ENCODE data around the gene KCTD3. TPM values are rescaled to one million over a fixed set of nuclear protein-coding genes. Genes with fewer than 3 reads are reported as not detected.

The KCTD3 gene
- total RNA-seq, 1 donor from 2014 or later = 55.8 TPM

DNA sequence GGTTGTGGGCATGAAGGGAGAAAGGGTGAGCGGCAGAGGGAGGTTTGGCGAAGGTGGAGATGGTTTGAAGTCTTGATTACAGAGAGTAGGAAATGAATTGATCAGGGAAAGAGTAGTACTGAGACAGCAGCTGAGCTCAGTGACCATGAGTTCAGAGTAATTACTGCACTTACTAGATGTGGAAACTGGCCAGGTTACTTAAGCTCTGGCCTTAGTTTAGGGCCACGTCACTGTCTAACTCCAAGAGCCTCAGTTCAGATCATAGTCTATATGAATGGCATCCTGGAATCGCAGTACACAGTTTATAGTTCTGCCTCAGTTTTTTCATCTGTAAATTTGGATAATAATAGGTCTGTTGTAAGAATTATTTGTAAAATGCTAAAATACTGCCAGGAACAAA, 78.1 kb downstream of the KCTD3 start:
- no peaks in the 10 kb centered on the region for H3K36me3 ChIP-seq
- H3K27me3 ChIP-seq = no peaks in the 10 kb centered on the region
- TF ChIP-seq, protein P1, sequence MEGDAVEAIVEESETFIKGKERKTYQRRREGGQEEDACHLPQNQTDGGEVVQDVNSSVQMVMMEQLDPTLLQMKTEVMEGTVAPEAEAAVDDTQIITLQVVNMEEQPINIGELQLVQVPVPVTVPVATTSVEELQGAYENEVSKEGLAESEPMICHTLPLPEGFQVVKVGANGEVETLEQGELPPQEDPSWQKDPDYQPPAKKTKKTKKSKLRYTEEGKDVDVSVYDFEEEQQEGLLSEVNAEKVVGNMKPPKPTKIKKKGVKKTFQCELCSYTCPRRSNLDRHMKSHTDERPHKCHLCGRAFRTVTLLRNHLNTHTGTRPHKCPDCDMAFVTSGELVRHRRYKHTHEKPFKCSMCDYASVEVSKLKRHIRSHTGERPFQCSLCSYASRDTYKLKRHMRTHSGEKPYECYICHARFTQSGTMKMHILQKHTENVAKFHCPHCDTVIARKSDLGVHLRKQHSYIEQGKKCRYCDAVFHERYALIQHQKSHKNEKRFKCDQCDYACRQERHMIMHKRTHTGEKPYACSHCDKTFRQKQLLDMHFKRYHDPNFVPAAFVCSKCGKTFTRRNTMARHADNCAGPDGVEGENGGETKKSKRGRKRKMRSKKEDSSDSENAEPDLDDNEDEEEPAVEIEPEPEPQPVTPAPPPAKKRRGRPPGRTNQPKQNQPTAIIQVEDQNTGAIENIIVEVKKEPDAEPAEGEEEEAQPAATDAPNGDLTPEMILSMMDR (IDR thresholded peaks at IDR 0.05) = no peak
- no peak overlapping the region for H3K27ac ChIP-seq
- H3K4me1 ChIP-seq = no peaks in the 10 kb centered on the region
- no peaks in the 10 kb centered on the region for H3K9me3 ChIP-seq
- no peak overlapping the region for H3K4me3 ChIP-seq
- no peak for DNase-seq (ENCODE audit: low spot score in 2 of 2)
- intact Hi-C loops (cut with DNase I) = no loop called here

DNA sequence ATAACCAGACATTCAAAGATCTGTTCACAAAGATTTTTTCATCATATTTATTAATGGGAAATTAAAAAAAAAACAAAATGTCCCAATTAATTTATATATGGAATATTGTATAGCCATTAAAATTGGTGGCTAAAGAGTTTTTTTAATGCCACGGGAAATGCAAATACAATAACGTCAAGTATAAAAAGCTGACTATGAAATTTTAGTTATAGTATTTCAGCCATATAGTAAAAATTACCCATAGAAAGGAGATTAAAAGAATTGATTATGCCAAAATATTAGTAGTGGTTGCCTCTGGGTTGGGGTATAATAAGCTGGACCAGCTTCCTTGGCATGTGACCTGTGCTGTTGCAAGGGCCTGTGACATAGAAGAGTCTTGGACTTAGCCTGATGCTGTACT, 78.8 kb downstream of the KCTD3 start:
- Histone ChIP-seq H3K27ac (no peak overlapping the region), H3K4me3 (no peak overlapping the region), H3K36me3 (no peaks in the 10 kb centered on the region), H3K4me1 (no peaks in the 10 kb centered on the region), H3K27me3 (no peaks in the 10 kb centered on the region), H3K9me3 (no peaks in the 10 kb centered on the region)
- no peak for DNase-seq (ENCODE audit: low spot score in 2 of 2)
- TF ChIP-seq, protein P1 (IDR thresholded peaks at IDR 0.05) = no peak
- intact Hi-C loops (cut with DNase I) = no loop called here

DNA sequence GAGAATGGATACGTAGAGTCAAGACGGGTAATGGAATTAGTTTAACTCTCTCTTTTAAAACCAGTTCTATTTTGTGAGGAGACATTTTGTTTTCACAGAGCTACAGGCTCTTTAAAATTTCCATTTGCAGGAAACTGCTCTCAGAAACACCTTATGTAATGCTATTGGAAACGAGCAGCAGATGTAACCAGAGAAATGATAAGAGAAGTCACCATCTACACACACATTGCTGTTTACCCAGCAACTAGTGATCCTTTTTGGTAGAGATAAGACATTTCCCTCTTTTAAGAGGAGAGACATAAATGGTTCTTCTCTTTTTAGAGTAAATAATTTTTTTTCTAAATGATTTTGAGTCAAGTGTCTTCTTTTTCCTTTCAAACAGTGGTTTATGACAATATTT, 80.6 kb downstream of the KCTD3 start:
- Histone ChIP-seq H3K9me3 (no peaks in the 10 kb centered on the region), H3K36me3 (no peaks in the 10 kb centered on the region), H3K4me3 (no peak overlapping the region), H3K27ac (no peak overlapping the region), H3K27me3 (no peaks in the 10 kb centered on the region), H3K4me1 (no peaks in the 10 kb centered on the region)
- DNase-seq (ENCODE audit: low spot score in 2 of 2) = no peak
- TF ChIP-seq, protein P1 (IDR thresholded peaks at IDR 0.05) = no peak
- intact Hi-C loops (cut with DNase I) = no loop called here

DNA sequence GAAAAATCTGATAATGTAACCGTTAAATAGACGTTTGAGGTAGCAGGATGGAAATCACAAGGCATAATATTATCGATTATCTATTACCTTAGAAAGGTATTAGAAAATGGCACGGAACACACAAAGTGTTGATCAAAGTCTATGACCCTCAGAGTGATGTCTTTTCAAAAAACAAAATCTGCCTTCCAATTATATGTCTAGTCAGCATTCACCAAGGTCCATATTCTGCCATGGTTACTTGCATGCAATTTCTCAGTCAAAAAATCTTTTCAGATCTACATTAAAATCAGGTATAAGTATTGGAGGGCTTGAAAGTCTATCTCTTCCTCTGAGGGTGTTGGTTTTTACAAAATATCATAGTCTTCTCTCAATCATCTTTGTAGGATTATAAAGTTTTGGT, 81.9 kb downstream of the KCTD3 start:
- Histone ChIP-seq H3K4me1 (no peaks in the 10 kb centered on the region), H3K9me3 (no peaks in the 10 kb centered on the region), H3K27me3 (no peaks in the 10 kb centered on the region), H3K27ac (no peak overlapping the region), H3K36me3 (no peaks in the 10 kb centered on the region), H3K4me3 (no peak overlapping the region)
- TF ChIP-seq, protein P1 (IDR thresholded peaks at IDR 0.05) = no peak
- no peak for DNase-seq (ENCODE audit: low spot score in 2 of 2)
- intact Hi-C loops (cut with DNase I) = no loop called here

DNA sequence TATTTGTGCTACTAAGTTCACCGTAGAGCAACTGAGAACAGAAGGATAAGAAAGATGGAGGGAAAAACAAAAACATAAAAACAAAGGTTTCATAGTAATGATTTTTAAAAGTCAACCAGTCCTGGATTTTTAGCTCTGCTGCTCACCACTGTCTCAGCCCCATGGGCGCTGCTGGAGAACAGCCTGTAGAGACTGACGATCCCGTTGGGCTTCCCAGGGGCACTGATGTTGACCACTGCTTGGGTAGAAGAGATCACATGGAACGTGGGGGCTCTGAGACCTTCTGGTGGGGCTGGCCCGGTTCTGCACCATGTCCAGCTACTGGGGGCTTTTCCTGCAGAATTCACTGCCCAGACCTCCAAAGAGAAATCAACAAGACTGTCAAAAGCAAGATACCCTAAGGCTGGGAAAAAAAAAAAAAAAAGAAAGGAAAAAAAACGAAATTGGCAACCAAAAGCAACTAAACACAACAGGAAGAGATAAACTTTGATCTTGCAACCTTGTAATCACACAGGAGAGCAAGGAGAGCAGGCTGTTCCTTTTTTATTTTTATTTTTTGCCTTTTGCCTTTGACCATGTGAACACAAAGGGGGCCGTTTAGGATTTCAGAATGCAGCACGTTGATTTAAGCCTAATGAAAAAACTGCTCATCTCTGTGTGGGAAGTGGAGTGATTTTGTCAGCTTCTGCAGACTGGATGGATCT, 83.5 kb downstream of the KCTD3 start:
- no peak overlapping the region for H3K4me3 ChIP-seq
- intact Hi-C loops (cut with DNase I) = no loop called here
- DNase-seq (ENCODE audit: low spot score in 2 of 2) = no peak
- H3K27ac ChIP-seq = no peak overlapping the region
- H3K4me1 ChIP-seq = no peaks in the 10 kb centered on the region
- H3K36me3 ChIP-seq = no peaks in the 10 kb centered on the region
- H3K27me3 ChIP-seq = no peaks in the 10 kb centered on the region
- TF ChIP-seq, protein P1 (IDR thresholded peaks at IDR 0.05) = no peak
- no peaks in the 10 kb centered on the region for H3K9me3 ChIP-seq

DNA sequence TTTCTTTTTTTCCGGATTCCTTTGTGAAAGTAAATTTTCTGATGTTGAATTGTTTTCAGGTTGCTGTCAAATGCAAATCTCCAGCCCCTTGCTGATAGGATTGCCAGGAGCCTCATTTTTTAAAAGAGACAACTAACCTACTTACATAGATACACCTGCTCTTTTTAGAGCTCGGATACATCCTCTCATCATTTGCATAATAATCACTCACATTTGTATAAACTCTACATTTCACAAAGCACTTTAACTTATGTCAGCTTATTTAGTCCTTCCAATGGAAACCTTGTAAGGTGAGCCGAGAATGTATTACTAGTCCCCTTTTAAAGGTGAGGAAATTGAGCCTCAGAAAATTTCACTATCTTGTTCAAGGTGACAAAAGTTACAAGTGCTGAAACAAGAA, 84.8 kb downstream of the KCTD3 start:
- H3K4me3 ChIP-seq = no peak overlapping the region
- TF ChIP-seq, protein P1 (IDR thresholded peaks at IDR 0.05) = no peak
- H3K36me3 ChIP-seq = no peaks in the 10 kb centered on the region
- no peaks in the 10 kb centered on the region for H3K9me3 ChIP-seq
- H3K4me1 ChIP-seq = no peaks in the 10 kb centered on the region
- intact Hi-C loops (cut with DNase I) = no loop called here
- H3K27ac ChIP-seq = no peak overlapping the region
- no peaks in the 10 kb centered on the region for H3K27me3 ChIP-seq
- DNase-seq (ENCODE audit: low spot score in 2 of 2) = no peak

All from ascending aorta (tissue), 2 donors.